OCI-LY7 (cell line): ENCODE results near the gene EML2.

Source experiments
- CTCF ChIP-seq: fragments of 200-600 bp; sonication (generic); conservative IDR thresholded peaks from 2 replicates; pipeline ENCODE4 v1.5.1; 2014; ENCODE audit warnings: mild to moderate bottlenecking, antibody characterized with exemption, low read length, moderate library complexity, mixed read lengths
- EZH2phosphoT487 ChIP-seq: fragments of 200-600 bp; sonication (generic); IDR thresholded peaks from 2 replicates; pipeline ENCODE4 v1.6.1; 2018; ENCODE audit warnings: low read depth, borderline replicate concordance, mild to moderate bottlenecking, mixed run types, antibody characterized with exemption, low read length, moderate library complexity, mixed read lengths

GRCh38 chr19:45577111-45577905, 61.9 kb downstream of the EML2 start:
- no peak for TF ChIP-seq CTCF
- TF ChIP-seq EZH2phosphoT487 = no peak
